ENCODE results near the gene RADIL.

The RADIL gene

GRCh38 chr7:4775250-4775847 lies 108.2 kb downstream of the RADIL start, which contains the start of gene AP5Z1:
Gene AP5Z1 (plus strand): TSS chr7:4775623. CDS start chr7:4775716, 93 bp downstream.
- DNase-seq (ENCODE audit: low read depth), result peak; percentile 89

- no peak for DNase-seq (ENCODE audit: low read depth)
These were observed 108.8 kb downstream of the RADIL start for GRCh38 chr7:4774658-4775249.

- DNase-seq (ENCODE audit: low read depth), result no peak
These were observed 109.5 kb downstream of the RADIL start for GRCh38 chr7:4774007-4774406.

- no peak for DNase-seq (ENCODE audit: low read depth)
These were observed 111.2 kb downstream of the RADIL start for GRCh38 chr7:4772306-4772705.

- no peak for DNase-seq (ENCODE audit: low read depth)
These were observed 111.8 kb downstream of the RADIL start for GRCh38 chr7:4771737-4772136.

- no peak for DNase-seq (ENCODE audit: low read depth)
These were observed 112.6 kb downstream of the RADIL start for GRCh38 chr7:4770886-4771285.

GRCh38 chr7:4769761-4770160 lies 113.8 kb downstream of the RADIL start:
- DNase-seq (ENCODE audit: low read depth), result no peak

GRCh38 chr7:4768597-4769569 lies 114.6 kb downstream of the RADIL start:
- no peak for DNase-seq (ENCODE audit: low read depth)

- DNase-seq (ENCODE audit: low read depth), result no peak
These were observed 116.6 kb downstream of the RADIL start for GRCh38 chr7:4766666-4767519.

- no peak for DNase-seq (ENCODE audit: low read depth)
These were observed 117.6 kb downstream of the RADIL start for GRCh38 chr7:4765776-4766490.

- no peak for DNase-seq (ENCODE audit: low read depth)
These were observed 119.0 kb downstream of the RADIL start for GRCh38 chr7:4764402-4765007.

GRCh38 chr7:4763794-4764185 lies 119.7 kb downstream of the RADIL start:
- DNase-seq (ENCODE audit: low read depth), result no peak

- DNase-seq (ENCODE audit: low read depth), result no peak
These were observed 120.3 kb downstream of the RADIL start for GRCh38 chr7:4763091-4763793.

- no peak for DNase-seq (ENCODE audit: low read depth)
These were observed 121.1 kb downstream of the RADIL start for GRCh38 chr7:4762121-4763055.

GRCh38 chr7:4760952-4761351 lies 122.6 kb downstream of the RADIL start:
- no peak for DNase-seq (ENCODE audit: low read depth)

- no peak for DNase-seq (ENCODE audit: low read depth)
These were observed 124.3 kb downstream of the RADIL start for GRCh38 chr7:4759211-4759610.

- DNase-seq (ENCODE audit: low read depth), result no peak
These were observed 124.7 kb downstream of the RADIL start for GRCh38 chr7:4758791-4759190.

GRCh38 chr7:4758111-4758510 lies 125.4 kb downstream of the RADIL start:
- DNase-seq (ENCODE audit: low read depth), result no peak

- DNase-seq (ENCODE audit: low read depth), result no peak
These were observed 128.5 kb downstream of the RADIL start for GRCh38 chr7:4755045-4755444.
